GM18499 (cell line): Measurements from ENCODE around the gene CISH.

ENCODE experiments used
- ATAC-seq: cut with Tn5 transposase; IDR thresholded peaks from one replicate; pipeline ENCODE4 v1.9.1; 2021; ENCODE audit warnings: moderate number of reproducible peaks; ENCODE audit not compliant: insufficient read depth, unreplicated experiment

Gene CISH

GRCh38 chr3:50639055-50639494 is 27.5 kb upstream of the CISH start:
- ATAC-seq, result no peak

GRCh38 chr3:50637945-50638344 is 26.4 kb upstream of the CISH start:
- ATAC-seq, result no peak

- no peak for ATAC-seq
Measured at GRCh38 chr3:50637011-50637410, 25.4 kb upstream of the CISH start.

- ATAC-seq, result no peak
Measured at GRCh38 chr3:50635066-50635465, 23.5 kb upstream of the CISH start.

GRCh38 chr3:50633230-50633790 is 21.7 kb upstream of the CISH start:
- no peak for ATAC-seq

- no peak for ATAC-seq
Measured at GRCh38 chr3:50632450-50632849, 20.9 kb upstream of the CISH start.

GRCh38 chr3:50630877-50631276 is 19.3 kb upstream of the CISH start:
- no peak for ATAC-seq

- ATAC-seq, result no peak
Measured at GRCh38 chr3:50630394-50630793, 18.8 kb upstream of the CISH start.

GRCh38 chr3:50628601-50629000 is 17.0 kb upstream of the CISH start:
- ATAC-seq, result no peak

GRCh38 chr3:50627407-50628051 is 16.0 kb upstream of the CISH start:
- no peak for ATAC-seq

GRCh38 chr3:50626401-50626800 is 14.8 kb upstream of the CISH start:
- ATAC-seq, result no peak

- ATAC-seq, result no peak
Measured at GRCh38 chr3:50625231-50626182, 13.9 kb upstream of the CISH start.

GRCh38 chr3:50624634-50625033 is 13.1 kb upstream of the CISH start:
- ATAC-seq, result no peak

- ATAC-seq, result no peak
Measured at GRCh38 chr3:50623840-50624474, 12.4 kb upstream of the CISH start.

GRCh38 chr3:50622881-50623280 is 11.3 kb upstream of the CISH start:
- no peak for ATAC-seq

GRCh38 chr3:50620820-50621219 is 9.2 kb upstream of the CISH start:
- no peak for ATAC-seq

- no peak for ATAC-seq
Measured at GRCh38 chr3:50620420-50620819, 8.8 kb upstream of the CISH start.

GRCh38 chr3:50617911-50618481 is 6.4 kb upstream of the CISH start:
- ATAC-seq, result no peak

GRCh38 chr3:50617096-50617791 is 5.7 kb upstream of the CISH start, which contains the start of gene MAPKAPK3:
Gene MAPKAPK3 (plus strand): TSS chr3:50617151. CDS start chr3:50617566, 415 bp downstream.
- ATAC-seq, result peak; percentile 3

GRCh38 chr3:50616770-50617095 is 5.2 kb upstream of the CISH start:
- peak; percentile 41 for ATAC-seq
